HUDEP-2 (cell line): ENCODE data around the gene ZDHHC14.
"Not testable (repeated sequence)": the region's sequence is repeated elsewhere in the genome, so short reads cannot be mapped to it uniquely, and the experiment has no call there.

Experiments used
- DNase-seq, 76 experiments: peaks; one replicate each; lab custom pipeline; 2025; ENCODE audit not compliant: unreplicated experiment in 76 of 76; lab: John Stamatoyannopoulos, UW

Gene ZDHHC14

GRCh38 chr6:157379656-157380457 lies 1.1 kb upstream of the ZDHHC14 start:
- peak in 74 of 76 experiments; percentile 50 to 95 (median 88) for DNase-seq

- DNase-seq, result no peak
Measured at GRCh38 chr6:157380458-157380778, 572 bp upstream of the ZDHHC14 start.

- peak in 57 of 76 experiments; percentile 13 to 83 (median 54) for DNase-seq
Measured at GRCh38 chr6:157381631-157382621, 936 bp downstream of the ZDHHC14 start.

- peak in 1 of 76 experiments; percentile 18 for DNase-seq
Measured at GRCh38 chr6:157382821-157383220, 1.8 kb downstream of the ZDHHC14 start.

DNA sequence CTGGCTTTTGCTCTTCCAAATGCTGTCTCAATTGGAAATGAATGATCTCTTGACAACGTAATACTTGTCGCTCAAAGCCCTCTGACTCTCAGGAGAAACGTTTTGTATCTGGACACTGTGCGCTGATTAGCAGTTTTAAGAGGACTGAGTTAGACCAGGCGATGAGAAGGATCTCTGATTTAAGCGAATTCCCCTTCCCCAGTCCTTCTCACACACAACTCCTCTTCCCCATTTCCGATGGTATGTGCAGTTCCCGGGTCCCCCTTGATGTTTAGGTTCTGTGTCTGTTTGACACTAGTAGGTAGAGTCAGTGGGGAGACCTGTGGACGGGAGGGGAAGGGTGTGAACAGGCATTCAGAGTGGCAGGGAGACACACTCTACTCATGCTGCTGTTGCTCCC lies 2.5 kb downstream of the ZDHHC14 start:
- peak in 7 of 76 experiments; percentile 19 to 48 (median 39) for DNase-seq

- DNase-seq, result not testable (repeated sequence)
Measured at GRCh38 chr6:157384962-157385361, 4.0 kb downstream of the ZDHHC14 start.

DNA sequence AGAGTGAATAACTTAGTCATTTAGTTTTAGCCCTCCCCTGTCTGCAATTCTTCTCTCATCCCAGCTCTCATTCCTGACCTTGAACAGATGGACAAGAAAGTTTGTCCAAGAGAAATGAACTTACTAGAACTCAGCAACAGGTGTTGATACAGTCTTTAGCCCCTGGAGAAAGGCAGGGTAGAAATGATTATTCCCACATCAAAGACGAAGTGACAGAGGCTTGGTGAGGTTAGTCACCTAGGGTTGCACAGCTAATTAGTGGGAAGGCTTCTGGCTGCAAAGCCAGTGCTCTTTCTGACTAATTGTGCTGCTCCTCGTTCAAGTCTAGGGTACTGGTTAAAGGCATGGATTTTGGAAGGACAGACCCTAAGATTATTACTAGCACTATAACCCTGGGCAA lies 4.5 kb downstream of the ZDHHC14 start:
- peak in 2 of 76 experiments; percentile 28 to 30 for DNase-seq

GRCh38 chr6:157386023-157386422 lies 5.0 kb downstream of the ZDHHC14 start:
- DNase-seq, result no peak

DNA sequence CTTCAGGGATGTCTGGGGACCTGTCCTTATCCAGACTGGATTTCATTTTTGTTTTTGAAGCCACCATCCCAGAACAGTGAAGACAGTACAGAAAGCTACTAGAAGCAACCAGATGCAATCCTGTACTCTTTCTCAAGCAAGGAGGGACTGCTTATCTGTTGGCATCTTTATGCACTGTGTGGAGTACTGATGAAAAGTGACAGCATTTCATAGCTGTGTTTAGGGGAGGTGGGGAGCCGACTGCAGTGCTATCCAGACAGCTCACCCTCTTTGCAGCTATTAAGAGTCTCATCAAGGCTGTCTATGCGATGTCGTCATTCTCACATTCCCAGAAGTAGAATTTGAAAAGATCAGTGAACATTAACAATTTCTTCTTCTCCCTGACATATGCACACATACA lies 5.5 kb downstream of the ZDHHC14 start:
- peak in 6 of 76 experiments; percentile 13 to 37 (median 24) for DNase-seq

DNA sequence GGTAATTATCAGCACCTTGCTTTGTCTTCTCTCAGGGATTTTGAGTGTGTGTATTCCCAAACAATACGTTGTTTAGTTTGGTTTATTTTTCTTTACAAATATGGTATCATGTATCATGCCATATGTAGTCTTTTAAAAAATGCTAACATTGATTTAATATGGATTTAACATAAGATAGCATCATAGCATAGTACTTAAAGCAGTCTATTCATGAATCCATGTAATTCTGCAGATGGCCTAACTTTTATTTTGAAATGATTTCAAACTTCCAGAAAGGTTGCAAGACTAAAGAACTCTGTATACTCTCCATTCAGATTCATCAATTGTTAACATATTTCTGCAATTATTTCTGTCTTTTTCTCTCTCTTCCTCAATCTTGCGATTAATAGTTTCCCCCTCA lies 7.9 kb downstream of the ZDHHC14 start:
- no peak for DNase-seq

DNA sequence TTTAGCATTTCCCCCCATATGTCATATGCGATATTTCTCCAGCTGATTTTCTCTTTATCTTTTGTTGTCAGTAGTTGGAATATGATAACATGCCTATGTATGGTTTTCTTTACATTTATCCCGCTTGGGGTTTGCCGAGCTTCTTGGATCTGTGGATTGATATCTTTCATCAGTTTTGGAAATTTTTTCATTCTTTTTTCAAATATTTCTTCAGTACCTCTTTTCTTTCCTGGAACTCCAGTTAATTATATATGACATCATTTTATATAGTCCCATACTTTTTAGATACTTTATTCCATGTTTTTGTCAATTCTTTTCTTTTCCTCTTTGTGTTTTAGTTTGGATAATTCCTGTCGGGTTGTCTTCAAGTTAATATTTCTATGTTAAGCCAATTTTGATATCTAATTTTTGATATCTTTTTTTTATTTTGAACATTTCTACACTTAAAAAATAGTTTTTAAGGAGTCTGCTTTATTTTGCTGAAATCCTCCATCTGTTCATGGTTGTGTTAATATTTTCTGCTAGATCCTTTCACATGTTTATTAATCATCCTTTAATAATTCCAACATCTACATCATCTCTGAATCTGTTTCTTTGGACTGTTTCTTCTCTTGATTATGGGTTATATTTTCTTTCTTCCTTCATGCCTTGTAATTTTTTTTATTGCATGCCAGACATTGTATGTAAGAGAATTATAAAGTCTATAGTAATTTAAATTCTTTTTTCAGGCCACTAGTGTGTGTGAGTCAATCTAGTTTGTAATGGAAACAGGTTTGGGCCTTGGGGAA lies 9.5 kb downstream of the ZDHHC14 start:
- DNase-seq, result no peak

GRCh38 chr6:157392927-157393668 lies 12.1 kb downstream of the ZDHHC14 start:
- DNase-seq, result peak in 75 of 76 experiments; percentile 33 to 99 (median 93)

- peak in 28 of 76 experiments; percentile 17 to 78 (median 44) for DNase-seq
Measured at GRCh38 chr6:157393669-157394327, 12.8 kb downstream of the ZDHHC14 start.

GRCh38 chr6:157395199-157395598 lies 14.2 kb downstream of the ZDHHC14 start:
- DNase-seq, result not testable (repeated sequence)

GRCh38 chr6:157396026-157396425 lies 15.0 kb downstream of the ZDHHC14 start:
- no peak for DNase-seq

DNA sequence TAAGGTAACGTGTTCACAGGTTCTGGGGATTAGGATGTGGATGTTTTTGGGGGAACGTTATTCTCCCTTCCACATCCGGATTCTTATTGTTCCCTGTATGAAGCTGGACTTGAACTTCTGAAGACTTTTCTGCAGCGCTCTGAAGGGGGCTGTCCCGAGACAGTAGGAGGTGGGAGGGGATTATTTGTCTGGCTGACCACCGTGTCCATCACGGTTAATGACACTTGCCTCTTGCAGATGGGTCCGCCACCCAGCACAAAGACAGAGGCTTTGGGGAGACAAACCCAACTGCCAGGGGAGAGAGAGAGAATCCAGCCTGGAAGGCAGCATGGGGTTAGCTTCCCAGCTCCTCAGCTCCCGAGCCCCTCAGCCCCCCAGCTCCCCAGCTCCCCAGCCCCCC lies 16.7 kb downstream of the ZDHHC14 start:
- no peak for DNase-seq

- DNase-seq, result peak in 3 of 76 experiments; percentile 17 to 19 (median 19)
Measured at GRCh38 chr6:157398151-157398550, 17.2 kb downstream of the ZDHHC14 start.

DNA sequence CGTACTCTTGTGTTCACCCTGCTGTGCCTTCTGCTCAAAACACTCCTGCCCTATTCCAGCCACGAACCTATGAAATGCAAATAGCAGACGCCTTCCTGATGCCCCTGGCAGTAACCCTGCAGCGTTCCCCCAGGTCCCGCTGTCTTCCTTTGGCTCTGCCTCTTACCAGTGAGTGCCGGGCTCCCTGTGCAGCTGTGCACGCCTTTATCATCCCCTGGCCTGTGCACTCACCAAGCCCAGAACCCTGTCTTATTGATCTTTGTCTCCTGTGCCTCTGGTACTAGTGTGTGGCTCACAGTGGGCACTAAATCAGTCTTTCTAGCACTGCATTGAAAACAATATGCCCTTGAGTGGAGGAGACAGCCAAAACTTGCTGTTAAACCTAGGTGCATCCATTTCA lies 19.7 kb downstream of the ZDHHC14 start:
- peak in 6 of 76 experiments; percentile 13 to 29 (median 24) for DNase-seq

GRCh38 chr6:157401734-157402338 lies 20.8 kb downstream of the ZDHHC14 start:
- DNase-seq, result no peak
